ENCODE data around the gene TEX2.

GRCh38 chr17:64099543-64099942, 163.5 kb downstream of the TEX2 start:
- TF ChIP-seq CTCF (IDR thresholded peaks at IDR 0.05) (no peak), POLR2A (IDR thresholded peaks at IDR 0.05) (no peak)
